TTC549 (cell line): ENCODE measurements around the gene MED14.

Experiments
- FAIRE-seq: peaks from 2 replicates; lab custom pipeline; 2012; peaks lifted over from hg19 to GRCh38; lab: Jason Lieb, UNC

MED14 gene

GRCh38 chrX:40663078-40663740 is 72.1 kb downstream of the MED14 start:
- FAIRE-seq: no peak

DNA sequence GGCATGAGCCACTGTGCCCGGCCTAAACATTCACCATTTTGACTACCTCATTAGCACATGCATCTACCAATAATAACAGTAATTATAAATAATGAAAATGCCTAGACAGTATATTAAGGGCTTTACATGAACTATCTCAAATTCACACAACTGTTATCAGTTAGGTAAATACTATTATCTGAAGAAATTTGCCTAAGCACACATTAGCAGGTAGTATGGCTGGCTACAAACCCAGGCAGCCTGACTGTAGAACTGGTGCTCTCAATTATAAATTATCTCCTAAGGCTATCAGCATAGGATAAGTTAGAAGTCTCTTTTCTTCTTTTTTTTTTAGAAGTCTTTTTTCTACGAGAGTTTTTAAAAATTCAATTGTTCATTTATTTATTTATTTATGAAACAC is 73.9 kb downstream of the MED14 start:
- FAIRE-seq: no peak

- no peak for FAIRE-seq
Observed at GRCh38 chrX:40660381-40660780, 75.0 kb downstream of the MED14 start.

DNA sequence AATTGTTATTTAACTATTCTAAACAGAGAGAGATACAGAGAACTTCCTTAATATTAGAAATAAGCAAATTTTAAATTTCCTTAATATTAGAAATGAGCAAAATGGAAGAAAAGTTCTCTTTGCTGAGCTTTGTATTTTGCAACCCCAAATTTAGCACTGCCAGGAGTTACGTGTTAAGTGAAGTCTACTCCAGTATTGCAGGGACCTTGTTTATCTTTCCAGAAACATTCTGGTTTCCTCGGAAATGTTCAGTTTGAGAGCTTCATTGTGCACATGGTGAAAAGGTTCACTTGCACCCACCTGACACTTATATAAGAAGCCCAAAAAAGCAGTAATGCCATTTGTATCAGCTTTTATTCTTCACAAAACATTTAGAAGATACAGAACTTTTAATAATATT is 81.8 kb downstream of the MED14 start:
- FAIRE-seq: no peak

DNA sequence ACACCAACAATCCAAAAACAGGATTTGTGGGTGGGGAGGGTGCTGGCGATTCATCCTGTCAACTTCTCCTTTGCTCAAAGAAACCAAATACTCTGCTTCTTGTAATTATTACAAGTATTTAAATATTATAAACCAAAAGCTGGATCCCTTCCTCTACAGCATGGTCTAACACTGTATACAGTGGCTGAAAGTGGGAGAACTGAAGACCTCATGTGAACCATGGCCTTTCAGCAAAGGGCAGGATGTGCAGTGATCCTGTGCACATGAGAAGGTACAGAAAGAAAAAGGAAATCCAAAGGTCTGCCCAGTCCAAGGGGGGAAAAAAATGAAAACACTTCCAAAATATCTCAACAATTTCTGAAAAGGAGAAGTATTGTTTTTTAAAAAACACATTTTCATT is 82.7 kb downstream of the MED14 start:
- no peak for FAIRE-seq

- peak; percentile 83 for FAIRE-seq
Observed at GRCh38 chrX:40651620-40652223, 83.6 kb downstream of the MED14 start.

DNA sequence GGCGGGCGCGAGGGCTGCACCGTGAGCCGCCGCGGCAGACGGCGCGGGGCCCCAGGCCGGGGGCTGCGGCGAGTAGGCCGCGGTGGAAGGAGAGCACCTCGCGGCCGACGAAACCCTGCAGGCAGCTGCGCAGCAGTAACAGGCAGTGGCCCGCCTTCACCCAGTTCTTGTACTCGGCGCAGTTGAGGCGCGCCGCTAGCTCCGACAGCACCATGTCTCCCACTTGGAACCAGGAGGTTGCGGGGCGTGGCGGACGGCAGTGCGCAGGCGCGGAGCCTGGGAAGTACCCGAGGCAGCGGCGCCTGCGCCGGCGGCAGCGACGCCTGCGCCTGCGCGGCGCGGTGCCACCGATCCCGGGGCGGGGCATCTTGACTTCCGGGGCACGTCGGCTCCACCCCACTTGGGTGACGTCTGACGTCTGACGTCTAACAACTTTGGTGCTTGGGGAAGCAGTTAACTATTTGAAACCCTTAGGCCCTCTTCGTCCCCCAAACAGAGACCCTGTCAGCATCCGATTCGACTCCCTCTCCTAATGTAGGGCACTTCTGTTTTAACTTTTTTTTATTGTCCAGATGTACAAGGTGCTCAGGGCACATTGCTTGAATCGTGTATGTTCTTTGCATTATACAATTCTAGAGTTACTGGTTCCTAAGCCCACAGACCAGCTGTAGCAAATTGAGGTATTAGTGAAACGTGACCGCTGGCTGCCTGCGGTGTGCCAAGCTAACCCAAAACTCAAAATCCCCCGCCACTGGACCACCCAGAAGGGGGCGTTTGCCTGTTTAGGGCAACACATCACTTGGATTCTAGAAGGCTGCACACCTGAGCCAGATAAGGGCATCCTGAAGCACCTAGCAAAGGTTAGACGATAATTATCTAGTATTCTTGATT is 87.8 kb downstream of the MED14 start, which contains the start of gene CXorf38:
Gene CXorf38 (minus strand): TSS at position 255 of the 891 bp plus-strand sequence. CDS start 41 bp downstream, at position 214.
- no peak for FAIRE-seq

- FAIRE-seq: no peak
Observed at GRCh38 chrX:40646489-40647306, 88.6 kb downstream of the MED14 start.

- no peak for FAIRE-seq
Observed at GRCh38 chrX:40644821-40645358, 90.5 kb downstream of the MED14 start.

GRCh38 chrX:40644176-40644575 is 91.2 kb downstream of the MED14 start:
- no peak for FAIRE-seq

DNA sequence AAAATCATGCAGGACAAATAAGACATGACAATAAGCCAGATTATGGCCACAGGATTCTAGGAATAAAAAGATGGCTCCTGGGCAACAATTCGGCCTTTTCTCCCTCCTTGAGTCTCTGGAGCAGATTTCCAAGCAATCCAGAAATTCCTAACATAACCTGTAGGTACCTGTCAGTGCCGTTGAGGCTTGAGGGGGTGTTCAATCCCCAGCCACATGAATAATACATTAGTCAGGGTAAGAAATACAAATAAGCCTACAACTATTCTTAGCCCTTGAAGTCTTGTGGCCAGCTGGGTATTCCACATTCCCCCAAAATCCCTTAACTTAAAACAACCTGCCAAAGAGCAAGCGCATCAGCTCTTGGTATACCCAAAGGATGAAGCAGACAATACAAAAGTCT is 97.7 kb downstream of the MED14 start:
- FAIRE-seq: no peak

DNA sequence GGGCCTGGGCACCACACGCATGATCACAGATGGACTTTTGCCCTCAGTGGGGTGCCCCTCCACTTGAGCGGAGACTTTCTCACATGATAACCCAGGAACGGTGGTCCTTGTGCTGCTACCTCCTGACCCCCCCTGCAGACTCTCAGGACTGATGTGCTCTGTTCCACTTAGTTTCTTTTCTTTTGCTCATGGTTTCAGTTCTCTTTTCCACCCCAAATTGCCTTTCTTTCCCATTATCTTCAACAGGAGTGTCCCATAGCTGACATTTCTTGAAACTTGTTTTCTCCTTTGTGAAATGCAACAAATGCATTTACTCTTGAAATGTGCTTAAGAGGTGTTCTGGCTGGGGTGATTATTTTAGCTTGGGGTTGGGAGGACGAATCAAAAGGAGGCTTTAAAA is 103.1 kb downstream of the MED14 start:
- FAIRE-seq: no peak

GRCh38 chrX:40628506-40628905 is 106.8 kb downstream of the MED14 start:
- FAIRE-seq: no peak

DNA sequence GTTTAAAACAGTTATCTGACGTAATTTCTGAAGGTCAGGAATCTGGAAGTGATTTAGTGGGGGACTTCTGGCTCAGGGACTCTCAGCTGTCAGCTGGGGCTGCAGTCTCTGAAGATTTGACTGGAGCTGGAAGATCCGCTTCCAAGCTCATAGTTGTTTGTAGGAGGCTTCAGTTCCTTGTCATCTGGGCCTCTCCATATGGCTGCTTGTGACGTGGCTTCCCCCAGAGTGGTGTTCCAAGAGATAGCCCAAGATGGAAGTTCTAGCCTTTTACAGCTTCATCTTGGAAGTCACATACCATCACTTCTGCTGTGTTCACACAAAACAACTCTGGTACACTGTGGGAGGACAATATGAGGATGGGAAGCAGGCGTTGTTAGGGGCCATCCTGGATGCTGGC is 110.0 kb downstream of the MED14 start:
- no peak for FAIRE-seq

- FAIRE-seq: no peak
Observed at GRCh38 chrX:40623665-40624064, 111.7 kb downstream of the MED14 start.

- FAIRE-seq: no peak
Observed at GRCh38 chrX:40623139-40623536, 112.2 kb downstream of the MED14 start, which contains the start of gene MPC1L. Gene MPC1L (plus strand): TSS chrX:40623428. CDS start chrX:40623566, 138 bp downstream.

GRCh38 chrX:40622479-40623138 is 112.7 kb downstream of the MED14 start:
- no peak for FAIRE-seq

GRCh38 chrX:40617566-40617965 is 117.8 kb downstream of the MED14 start:
- FAIRE-seq: no peak

GRCh38 chrX:40615976-40616375 is 119.4 kb downstream of the MED14 start:
- FAIRE-seq: no peak

DNA sequence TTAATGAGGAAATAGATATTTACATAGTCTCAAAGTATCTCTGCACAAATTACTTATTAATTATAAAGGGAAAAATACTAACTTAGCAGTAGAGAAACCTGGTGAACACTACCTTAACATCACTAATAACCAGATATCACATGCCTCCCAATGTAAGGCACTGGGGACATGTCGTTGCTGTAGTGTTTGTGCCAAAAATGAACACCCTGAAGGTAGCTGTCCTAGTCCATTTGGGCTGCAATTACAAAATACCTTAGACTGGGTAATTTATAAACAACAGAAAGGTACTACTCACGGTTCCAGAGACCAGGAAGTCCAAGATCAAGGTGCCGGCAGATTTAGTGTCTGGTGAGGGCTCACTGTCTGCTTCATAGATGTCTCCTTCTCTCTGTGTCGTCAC is 122.8 kb downstream of the MED14 start:
- no peak for FAIRE-seq

GRCh38 chrX:40607381-40607780 is 128.0 kb downstream of the MED14 start:
- FAIRE-seq: no peak
